ENCODE results near the gene RBAK.
A peak's percentile ranks its signal among the peaks of the same experiment; 100 is the strongest.
"Not testable (repeated sequence)": the region's sequence is repeated elsewhere in the genome, so short reads cannot be mapped to it uniquely, and the experiment has no call there.

Gene RBAK

DNA sequence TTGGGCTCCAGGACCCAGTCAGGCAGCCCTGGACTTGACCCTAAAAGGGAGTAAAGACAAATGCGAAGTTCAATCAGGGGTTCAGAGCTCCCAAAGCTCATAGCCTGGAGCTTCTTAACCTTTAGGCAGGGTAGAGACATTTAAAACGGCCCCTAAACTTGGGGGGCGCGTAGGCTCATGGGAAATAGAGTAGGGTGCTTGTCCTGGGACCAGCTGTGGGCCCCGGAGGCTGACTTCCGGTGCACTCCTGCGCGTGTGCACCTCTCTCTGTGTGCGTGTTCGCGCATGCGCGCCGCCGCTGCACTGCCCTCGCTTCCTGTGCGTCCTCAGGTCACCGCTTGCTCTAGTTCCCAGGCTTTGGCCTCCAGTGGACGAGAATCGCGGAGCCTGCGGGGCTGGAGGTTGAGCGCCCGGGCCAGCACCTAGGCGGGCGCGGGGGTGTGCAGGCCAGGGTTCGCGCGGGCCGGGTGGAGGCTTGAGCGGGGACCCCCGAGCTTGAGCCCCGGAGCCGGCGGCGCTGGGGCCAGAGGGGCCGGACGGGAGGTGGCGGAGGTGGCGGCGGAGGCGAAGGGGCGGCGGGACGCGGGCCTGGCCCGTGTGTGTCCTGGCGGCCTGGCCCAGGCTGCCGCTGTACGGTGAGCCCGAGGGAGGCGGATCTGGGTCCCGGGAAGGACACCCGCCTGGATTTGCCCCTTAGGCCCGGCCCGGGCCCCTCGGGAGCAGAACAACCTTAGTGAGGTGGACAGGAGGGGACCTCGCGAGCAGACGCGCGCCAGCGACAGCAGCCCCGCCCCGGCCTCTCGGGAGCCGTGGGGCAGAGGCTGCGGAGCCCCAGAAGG is at the start of gene RBAK:
TSS of gene RBAK (plus strand) at position 303 of the 839 bp plus-strand sequence. CDS start 2,217 bp downstream, outside the sequence.
- DNase-seq (ENCODE audit: low read depth): peak; percentile 85

DNA sequence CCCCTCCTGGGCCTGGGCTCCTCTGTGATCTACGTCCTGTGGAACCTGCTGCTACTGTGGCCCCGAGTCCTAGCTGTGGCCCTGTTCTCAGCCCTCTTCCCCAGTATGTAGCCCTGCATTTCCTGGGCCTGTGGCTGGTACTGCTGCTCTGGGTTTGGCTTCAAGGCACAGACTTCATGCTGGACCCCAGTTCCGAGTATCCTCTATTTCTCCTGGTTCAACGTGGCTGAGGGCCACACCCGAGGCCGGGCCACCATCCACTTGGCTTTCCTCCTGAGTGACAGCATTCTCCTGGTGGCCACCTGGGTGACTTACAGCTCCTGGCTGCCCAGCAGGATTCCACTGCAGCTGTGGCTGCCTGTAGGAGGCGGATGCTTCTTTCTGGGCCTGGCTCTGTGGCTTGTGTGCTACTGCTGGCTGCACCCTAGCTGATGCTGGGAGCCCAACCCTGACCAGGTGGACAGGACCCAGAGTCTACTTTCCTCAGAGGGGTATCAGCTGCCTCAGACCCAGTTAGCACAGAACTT is 48.9 kb upstream of the RBAK start:
- no peak for DNase-seq (ENCODE audit: low read depth)

DNA sequence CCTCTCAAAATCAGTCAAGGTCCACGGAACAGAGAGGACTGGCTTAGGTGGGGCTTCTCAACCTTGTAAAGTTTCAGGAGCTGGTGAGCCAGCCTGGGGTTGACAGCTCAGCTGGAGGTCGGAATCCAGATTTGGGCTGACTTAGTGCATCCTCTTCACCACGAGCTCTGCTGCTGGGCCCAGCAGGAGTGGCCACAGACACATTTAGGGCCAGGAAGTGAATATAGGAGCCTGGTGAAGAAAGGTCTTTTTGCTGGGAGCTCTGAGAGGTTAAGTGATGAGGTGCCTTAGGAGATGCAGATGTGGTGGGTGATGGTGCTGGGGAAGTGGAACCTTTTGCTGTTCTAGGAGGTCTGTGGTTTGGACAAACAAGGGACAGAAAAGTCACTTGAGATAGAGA is 47.4 kb upstream of the RBAK start:
- no peak for DNase-seq (ENCODE audit: low read depth)

DNA sequence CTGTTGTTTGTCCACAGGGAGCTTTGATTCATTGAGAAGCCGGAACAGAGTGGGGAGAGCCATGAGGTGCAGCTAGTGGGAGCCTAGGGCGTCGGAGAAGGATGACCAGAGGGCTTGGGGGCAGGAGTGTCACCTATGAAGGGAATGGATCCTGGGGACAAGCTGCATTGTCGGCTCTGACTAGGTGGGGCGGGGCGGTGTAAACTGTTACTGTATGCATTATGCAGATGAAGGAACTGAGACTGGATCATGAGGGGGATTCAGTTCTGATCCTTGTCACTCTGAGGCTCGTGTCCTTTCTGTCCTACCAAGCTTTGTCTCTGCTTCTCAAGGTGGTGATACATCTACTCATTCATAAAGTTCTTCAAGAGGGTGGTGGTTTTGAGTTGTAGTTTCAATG is 46.8 kb upstream of the RBAK start:
- no peak for DNase-seq (ENCODE audit: low read depth)

DNA sequence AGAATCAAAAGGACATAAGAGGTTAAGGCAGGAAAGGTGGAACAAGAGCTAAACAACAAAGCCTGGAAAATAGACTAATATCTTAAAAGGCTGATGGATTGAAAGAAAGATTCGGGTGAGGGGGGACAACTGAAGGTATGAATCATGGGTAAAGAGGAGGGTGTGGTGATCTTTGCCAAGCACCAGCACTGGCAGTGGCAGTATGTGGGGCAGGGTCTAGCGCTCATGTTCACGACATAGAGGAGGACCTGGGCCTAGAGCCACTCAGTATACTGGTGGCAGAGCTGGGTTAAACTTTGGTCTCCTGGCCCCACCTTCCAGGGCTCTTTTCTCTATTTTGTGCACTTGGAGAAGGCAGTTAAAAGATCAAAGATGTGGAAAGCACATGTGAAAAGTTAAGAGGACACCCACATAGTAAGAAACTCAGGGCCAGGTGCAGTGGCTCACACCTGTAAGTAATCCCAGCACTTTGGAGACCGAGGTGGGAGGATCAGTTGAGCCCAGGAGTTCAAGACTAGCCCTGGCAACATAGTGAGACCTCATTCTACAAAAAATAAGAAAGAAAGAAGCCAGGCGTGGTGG is 46.2 kb upstream of the RBAK start:
- DNase-seq (ENCODE audit: low read depth): no peak

DNA sequence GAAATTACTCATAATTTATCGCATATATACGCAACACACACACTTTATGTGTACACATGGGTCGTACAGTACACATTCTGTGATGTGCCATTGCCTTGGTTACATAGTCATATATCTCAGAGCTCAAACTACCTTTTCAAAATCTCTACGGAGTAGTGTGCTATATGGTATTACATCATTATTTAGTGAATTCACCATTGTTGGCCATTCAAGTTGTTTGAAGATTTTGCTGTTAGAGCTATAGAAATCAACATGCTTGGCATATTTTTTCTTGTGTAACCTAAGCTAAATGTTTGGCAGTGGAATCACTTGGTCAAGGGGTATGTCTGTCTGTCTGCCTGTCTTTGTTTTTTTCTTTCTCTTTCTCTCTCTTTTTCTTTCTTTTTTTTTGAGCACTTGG is 44.7 kb upstream of the RBAK start:
- no peak for DNase-seq (ENCODE audit: low read depth)

DNA sequence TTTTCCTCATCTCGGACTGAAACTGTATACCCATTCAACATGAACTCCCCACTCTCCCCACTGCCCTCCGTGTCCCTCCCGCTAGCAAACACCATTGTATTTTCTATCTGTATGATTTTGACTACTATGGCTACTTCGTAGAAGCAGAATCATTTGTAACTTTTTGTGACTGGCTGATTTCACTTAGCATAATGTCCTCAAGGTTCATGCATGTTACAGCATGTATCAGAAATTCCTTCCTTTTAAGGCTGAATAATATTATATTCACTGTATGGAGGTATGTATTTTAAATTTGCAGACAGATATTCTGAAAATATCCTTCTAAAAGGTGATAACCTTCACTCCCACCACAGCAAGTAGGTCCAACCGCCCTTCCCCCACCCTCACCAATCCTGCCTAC is 43.7 kb upstream of the RBAK start:
- DNase-seq (ENCODE audit: low read depth): no peak

DNA sequence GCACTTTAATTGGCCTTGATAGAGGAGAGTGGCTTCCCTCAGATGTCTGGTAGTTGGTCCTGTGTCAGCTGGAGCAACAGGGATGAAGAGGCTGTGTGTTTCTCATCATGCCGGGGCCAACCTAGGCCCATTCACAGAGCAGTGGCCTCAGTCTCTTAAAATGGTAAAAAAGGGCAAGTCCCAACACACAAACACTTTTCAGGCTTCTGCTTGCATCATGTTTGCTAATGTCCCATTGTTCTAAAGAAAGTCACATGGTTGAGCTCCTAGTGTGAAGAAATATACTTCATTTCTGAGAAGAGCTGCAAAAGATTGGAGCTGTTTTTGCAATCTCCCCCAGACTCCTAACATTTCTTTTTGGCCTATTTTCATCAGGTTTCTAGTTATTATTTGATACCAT is 40.6 kb upstream of the RBAK start:
- DNase-seq (ENCODE audit: low read depth): no peak

DNA sequence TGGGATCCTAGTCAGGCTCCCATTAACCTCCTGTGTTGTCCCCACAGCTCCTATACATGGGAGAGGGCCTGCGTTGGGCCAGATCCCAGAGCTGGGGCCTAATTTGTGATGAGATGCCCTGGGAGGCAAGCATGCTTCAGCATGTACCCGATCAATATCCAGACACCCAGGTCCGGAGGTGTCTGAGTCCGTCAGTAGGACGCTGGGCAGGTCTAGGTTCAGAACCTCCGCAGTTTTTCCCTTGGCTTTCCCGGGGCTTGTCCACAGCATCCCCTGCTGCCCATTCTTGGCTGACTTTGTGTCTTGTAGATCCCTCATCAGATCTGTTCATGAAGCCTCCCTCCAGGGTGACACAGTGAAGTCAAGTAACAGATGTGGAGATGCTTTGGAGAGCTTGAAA is 32.7 kb upstream of the RBAK start:
- DNase-seq (ENCODE audit: low read depth): no peak

DNA sequence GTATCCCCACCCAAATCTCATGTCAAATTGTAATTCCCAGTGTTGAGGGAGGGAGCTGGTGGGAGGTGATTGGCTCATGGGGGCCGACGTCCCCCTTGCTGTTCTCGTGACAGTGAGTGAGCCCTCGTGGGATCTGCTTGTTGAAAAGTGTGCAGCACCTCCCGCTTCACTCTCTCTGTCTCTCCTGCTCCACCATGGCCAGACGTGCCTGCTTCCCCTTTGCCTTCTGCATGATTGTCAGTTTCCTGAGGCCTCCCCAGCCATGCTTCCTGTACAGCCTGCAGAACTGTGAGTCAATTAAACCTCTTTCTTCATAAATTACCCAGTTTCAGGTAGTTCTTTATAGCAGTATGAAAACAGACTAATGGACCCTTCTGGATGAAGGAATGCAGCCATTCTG is 29.7 kb upstream of the RBAK start:
- DNase-seq (ENCODE audit: low read depth): not testable (repeated sequence)

DNA sequence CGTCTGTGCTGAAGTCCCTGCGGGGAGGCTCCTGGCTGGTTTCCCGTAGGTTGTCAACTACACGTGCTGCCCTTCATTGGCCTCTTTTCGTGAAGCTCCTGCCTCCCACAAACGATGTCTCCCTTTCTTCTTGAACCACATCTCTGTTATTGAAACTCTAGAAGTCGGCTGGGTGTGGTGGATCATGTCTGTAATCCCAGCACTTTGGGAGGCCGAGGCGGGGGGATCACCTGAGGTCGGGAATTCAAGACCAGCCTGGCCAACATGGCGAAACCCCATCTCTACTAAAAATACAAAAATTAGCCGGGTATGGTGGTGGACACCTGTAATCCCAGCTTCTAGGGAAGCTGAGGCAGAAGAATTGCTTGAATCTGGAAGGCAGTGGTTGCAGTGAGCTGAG is 28.0 kb upstream of the RBAK start:
- DNase-seq (ENCODE audit: low read depth): not testable (repeated sequence)

DNA sequence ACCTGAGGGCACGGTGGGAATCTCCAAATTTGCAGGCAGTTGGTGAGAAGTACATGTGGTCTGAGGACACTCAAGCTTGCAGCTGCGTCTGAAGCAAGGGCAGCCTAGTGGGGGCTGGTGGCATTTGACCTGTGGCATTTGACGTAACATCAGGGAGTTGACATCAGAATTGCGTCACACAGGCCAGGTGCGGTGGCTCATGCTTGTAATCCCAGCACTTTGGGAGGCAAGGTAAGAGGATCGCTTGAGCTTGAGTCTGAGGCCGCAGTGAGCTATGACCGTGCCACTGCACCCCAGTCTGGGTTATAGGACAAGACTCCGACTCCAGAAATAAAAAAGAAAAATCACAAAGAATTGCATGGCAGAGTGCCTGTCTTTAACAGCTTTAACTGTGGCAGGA is 25.6 kb upstream of the RBAK start:
- no peak for DNase-seq (ENCODE audit: low read depth)

DNA sequence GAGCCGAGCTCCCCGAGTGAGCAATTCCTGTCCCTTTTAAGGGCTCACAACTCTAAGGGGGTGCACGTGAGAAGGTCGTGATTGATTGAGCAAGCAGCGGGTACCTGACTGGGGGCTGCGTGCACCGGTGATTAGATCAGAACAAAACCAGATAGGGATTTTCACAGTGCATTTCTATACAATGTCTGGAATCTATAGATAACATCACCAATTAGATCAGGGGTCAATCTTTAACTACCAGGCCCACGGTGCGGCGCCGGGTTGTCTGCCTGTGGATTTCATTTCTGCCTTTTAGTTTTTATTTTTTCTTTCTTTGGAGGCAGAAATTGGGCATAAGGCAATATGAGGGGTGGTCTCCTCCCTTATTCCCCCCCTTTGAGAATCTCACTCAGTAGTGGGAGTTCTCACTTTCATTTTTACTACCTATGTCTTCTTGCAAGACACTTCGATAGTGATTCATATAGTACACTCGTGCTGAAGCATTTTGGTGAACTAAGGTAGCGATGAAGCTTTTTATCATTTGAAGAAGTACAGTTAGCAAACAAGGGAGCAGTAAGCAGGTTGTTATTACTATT is 24.6 kb upstream of the RBAK start:
- not testable (repeated sequence) for DNase-seq (ENCODE audit: low read depth)

DNA sequence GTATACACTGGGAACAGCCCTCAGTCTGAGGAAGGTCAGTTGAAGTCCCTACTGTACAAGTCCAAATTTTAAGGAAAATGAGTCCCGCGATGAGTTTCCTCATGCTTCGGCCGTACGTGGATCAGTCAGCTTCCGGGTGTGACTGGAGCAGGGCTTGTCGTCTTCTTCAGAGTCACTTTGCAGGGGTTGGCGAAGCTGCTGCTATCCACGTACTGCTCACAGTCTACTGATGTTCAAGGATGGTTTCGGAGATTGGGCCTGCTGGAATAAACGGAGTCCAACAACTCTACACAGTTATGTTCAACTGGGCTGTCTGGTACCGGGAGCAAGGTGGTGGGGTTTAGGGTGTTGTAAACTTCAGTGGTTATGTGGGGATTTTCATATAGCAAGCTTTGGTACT is 22.0 kb upstream of the RBAK start:
- not testable (repeated sequence) for DNase-seq (ENCODE audit: low read depth)

DNA sequence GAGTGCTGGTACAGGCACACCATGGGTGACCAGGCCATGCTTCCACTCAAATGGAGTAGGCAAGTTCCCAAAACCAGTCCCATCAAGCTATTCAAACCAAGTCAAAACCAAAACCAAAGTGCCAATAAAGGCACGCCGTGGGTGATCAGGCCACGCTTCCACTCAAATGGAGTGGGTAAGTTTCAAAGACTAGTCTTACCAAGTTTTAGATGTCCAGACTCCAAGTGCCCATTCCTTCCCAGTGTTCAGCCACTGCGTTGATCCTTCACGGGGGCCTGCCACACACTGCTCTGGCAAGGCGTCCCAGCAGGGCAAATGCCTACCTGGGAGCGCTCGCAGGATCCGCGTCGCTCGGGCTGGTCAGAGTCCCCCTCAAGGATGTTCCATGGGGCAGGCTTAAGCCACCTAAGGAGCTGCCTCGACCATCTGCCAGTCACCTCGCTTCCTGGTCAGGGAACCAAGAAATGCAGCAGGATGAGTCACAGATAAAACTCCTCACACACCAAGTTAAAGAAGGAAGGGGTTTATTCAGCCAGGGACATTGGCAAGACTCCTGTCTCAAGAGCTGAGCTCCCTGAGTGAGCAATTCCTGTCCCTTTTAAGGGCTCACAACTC is 17.8 kb upstream of the RBAK start:
- not testable (repeated sequence) for DNase-seq (ENCODE audit: low read depth)

DNA sequence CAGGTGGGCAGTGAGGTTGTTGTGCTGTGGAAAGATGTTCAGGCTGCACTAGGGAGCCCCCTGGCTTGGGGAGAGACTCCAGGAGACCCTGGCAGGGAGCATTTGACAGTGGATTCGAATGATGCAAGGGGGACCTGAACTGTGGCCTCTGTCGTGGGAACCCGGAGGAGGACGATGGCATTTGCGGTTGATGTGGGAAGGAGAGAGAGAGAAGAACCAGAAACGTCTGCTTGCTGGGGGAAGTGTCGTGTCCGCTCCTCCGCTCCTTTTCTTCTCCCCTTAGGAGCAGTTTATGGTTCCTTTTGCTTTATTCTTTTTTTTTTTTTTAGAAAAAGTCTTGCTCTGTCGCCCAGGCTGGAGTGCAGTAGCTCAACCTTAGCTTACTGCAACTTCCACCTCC is 12.5 kb upstream of the RBAK start:
- DNase-seq (ENCODE audit: low read depth): not testable (repeated sequence)

DNA sequence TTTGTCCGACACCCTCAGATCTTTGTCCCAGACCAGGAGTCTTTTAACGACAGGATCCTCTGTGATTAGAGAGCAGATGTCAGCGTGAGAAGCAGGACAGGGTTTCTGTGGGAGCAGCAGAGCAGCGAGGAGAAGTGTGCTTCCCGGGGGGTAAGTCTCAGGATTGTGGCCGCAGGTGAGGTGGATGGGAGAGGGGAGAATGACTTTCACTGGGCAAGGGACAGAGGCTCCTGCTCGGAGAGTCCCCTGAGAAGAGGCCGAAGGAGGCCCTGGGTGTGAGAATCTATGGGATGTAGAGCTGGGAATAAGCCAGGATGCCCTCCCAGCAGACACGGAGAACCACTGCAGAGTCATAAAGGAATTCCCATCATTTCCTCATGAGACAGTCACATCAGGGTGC is 10.4 kb upstream of the RBAK start:
- DNase-seq (ENCODE audit: low read depth): no peak

DNA sequence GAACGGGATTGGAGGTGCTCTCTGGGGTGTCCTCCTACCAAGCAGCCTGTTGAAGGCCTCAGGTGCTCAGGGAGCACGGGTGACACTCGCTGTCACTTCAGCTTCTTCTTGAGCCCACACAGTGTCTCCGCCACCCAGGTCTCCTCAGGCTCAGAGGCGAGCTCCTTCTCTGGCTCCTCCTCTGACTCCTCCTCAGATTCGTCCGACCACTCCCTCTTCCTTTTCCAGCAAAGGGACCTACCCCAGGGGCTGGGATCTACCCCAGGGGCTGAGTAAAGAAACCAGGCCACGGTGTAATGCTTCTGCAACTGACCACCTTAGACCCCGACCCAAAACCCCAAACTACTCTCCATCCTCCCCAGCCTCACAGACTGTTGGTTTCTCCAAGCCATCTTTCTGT is 9.2 kb upstream of the RBAK start:
- DNase-seq (ENCODE audit: low read depth): no peak

DNA sequence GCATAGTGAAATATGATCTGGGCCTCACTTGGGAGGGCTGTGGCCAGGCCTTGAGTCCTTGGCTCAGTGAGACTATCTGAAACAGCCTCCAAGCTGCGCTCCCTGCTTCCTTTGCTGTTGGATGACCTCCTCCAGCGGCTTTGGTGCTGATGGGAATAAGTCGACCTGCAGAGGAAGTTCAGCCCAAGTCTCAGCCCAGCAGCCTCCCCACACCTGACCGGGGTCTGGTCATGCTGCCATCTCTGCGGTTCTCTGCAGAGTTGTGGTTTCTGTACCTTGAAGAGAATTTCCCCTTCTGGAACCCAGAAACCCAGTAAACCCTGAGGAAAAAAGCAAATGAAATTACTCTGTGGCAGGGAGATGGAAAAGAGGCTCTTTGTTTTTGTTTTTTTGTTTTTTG is 4.6 kb upstream of the RBAK start:
- no peak for DNase-seq (ENCODE audit: low read depth)

DNA sequence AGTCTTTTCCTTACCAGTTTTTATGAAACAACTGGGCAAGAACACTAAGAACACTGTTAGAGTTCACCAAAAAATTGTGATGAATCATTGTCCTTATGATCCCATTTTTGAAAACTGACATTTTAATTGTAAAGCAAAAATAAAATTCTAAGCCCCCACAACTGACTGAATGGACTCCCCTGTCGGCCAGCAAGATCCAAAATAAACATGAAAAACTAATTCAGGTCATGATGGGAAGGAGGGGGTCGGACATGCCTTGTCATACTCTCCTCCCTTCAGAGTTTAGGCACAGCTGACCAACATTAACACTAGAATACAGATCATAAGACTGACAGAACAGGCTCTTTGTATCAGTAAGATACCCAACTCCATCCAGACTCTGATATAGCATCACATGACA is 2.0 kb upstream of the RBAK start:
- no peak for DNase-seq (ENCODE audit: low read depth)

DNA sequence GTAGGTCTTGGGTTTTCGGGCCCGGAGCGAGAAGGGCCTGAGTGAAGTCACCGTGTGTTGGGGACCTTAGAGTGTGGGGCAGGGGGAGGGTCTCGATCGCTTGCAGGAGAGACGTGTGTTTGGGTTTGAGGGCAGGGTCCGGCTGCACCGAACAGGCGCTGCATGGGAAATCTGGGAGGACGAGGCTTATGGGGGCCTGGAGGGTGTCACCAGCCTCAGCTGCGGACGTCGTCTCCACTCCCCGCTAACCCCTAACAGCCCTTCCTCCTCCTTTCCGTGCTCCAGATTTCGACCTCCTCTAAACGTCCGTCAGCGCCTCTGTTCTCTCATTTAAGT is 705 bp downstream of the RBAK start:
- not testable (repeated sequence) for DNase-seq (ENCODE audit: low read depth)

DNA sequence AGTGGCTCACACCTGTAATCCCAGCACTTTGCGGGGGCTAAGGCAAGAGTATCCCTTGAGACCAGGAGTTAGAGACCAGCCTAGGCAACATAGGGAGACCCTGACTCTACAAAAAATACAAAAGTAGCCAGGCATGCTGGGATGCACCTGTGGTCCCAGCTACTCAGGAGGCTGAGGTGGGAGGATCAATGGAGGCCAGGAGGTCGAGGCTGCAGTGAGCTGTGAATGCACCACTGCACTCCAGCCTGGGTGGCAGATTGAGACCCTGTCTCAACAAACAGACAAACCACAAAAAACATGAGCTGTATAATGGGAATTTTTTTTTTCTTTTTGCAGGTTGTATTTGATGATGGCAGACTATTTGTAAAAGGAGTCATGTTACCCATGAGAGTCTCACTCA is 1.5 kb downstream of the RBAK start:
- not testable (repeated sequence) for DNase-seq (ENCODE audit: low read depth)

DNA sequence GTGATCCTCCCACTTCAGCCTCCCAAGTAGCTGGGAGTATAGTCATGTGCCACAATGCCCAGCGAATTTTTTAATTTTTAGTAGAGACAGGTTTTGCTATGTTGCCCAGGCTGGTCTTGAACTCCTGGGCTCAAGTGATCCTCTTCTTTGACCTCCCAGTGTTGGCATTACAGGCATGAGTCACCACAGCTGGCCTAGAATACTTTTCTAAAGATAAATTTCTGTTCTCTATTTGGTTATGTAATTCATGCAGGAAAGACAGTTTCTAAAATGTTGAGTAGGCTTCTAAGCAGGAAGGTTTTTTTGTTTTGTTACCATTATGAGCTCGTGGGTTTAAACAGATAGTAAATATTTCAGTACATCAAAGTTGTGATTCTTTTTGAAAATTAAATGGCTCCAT is 5.0 kb downstream of the RBAK start:
- DNase-seq (ENCODE audit: low read depth): no peak

Data from activated T-cell treated with anti-CD3 and anti-CD28 coated beads for 24 hours (primary cell).